NT2/D1 (cell line): ENCODE measurements around the gene SRPRA.
"Not testable (repeated sequence)": the region's sequence is repeated elsewhere in the genome, so short reads cannot be mapped to it uniquely, and the experiment has no call there.

Source experiments
- DNase-seq: peaks from one replicate; pipeline ENCODE4 v3.0.0-alpha.2; 2011; ENCODE audit warnings: low read depth, low spot score
- H3K27me3 ChIP-seq: 2 replicates; pipeline ENCODE4 v1.6.0; 2011; ENCODE audit warnings: mild to moderate bottlenecking; ENCODE audit not compliant: insufficient read length, insufficient read depth
- H3K36me3 ChIP-seq: 2 replicates; pipeline ENCODE4 v1.6.1; 2011; ENCODE audit warnings: mild to moderate bottlenecking, low read length, mixed read lengths; ENCODE audit not compliant: insufficient read depth, insufficient read length
- H3K4me1 ChIP-seq: 2 replicates; pipeline ENCODE4 v1.5.1; 2011; ENCODE audit not compliant: insufficient read depth, insufficient read length
- H3K4me3 ChIP-seq: 2 replicates; pipeline ENCODE4 v1.5.1; 2011; ENCODE audit warnings: low read depth; ENCODE audit not compliant: insufficient read length
- H3K9ac ChIP-seq: 2 replicates; pipeline ENCODE4 v1.6.0; 2011; ENCODE audit warnings: low read depth; ENCODE audit not compliant: insufficient read length
- H3K9me3 ChIP-seq: 2 replicates; pipeline ENCODE4 v1.5.1; 2011; ENCODE audit warnings: mild to moderate bottlenecking, low read length; ENCODE audit not compliant: insufficient read depth
- SUZ12 ChIP-seq: IDR thresholded peaks from 2 replicates; pipeline ENCODE4 v1.6.1; 2011; ENCODE audit not compliant: insufficient read length, insufficient read depth; ENCODE audit errors: extremely low read depth
- YY1 ChIP-seq: IDR thresholded peaks from 2 replicates; pipeline ENCODE4 v1.6.1; 2011; ENCODE audit not compliant: insufficient read length, insufficient read depth
- ZNF274 ChIP-seq: IDR thresholded peaks from 2 replicates; pipeline ENCODE4 v1.6.1; 2011; ENCODE audit warnings: mild to moderate bottlenecking, low read depth, low read length

Gene SRPRA

DNA sequence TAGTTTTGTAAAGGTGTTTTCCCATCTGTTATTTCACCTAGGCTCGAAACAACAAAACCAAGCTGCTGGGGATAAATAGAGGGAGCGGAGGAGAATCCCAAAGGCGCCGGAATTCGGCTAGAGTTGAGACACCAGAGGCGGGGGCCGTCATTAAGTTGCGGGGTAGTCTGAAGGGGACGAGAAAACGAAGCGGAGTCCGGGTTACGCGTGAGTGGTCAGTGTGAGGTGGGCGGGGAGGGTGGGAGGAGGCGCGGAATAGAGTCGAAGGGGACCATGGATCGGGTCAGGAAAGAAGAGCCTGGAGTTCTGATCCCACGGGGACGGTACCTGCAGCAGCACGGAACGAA, 361 bp downstream of the SRPRA start:
- no peak for TF ChIP-seq YY1
- TF ChIP-seq SUZ12: no peak
- no peak for TF ChIP-seq ZNF274
- Histone ChIP-seq H3K36me3 (peaks cover 65% of the 10 kb centered on the region), H3K9me3 (no peaks in the 10 kb centered on the region), H3K27me3 (no peaks in the 10 kb centered on the region), H3K4me3 (peak overlapping the region; percentile 94), H3K9ac (peak overlapping the region; percentile 97), H3K4me1 (no peaks in the 10 kb centered on the region)
- DNase-seq: no peak

DNA sequence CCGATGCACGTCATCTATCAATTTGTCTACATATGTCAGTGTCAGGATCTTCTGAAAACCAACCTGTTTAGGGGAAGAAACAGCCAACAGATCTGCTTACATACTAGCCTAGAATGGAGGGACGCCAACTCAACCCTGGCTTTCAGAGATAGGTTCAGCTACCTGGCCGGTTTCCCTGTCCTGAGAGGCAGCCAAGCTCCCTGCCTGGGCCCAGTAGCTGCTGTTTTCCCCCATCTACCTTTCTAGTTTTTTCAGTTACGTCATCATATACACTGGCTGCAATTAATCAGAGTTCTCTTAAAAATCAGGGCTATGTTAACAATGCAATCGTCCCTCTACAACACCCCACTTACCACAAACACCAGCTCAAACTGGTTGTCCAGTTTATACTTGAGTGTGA, 1.0 kb downstream of the SRPRA start:
- TF ChIP-seq ZNF274 (no peak), SUZ12 (no peak), YY1 (no peak)
- H3K4me3 ChIP-seq: peak overlapping the region; percentile 94
- DNase-seq: no peak
- no peaks in the 10 kb centered on the region for H3K4me1 ChIP-seq
- no peaks in the 10 kb centered on the region for H3K27me3 ChIP-seq
- peaks cover 65% of the 10 kb centered on the region for H3K36me3 ChIP-seq
- peak overlapping the region; percentile 97 for H3K9ac ChIP-seq
- H3K9me3 ChIP-seq: no peaks in the 10 kb centered on the region

DNA sequence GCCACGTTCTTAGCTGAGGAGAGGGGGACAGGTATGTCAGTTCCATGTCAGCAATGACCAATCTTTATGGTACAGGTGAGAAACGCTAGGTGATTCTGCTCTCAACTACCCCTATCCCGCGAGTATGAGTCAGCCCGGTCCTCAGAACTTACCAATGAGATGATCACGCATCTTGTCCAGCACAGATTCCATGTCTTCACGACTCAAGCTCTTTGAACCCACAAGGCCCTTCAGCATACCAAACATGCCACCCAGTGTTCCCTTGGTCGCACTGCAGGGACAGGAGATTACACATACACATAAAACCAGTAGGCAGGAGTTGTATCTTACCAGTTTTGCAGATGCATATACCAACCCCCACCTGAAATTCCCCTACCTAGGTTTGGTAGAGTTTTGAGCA, 2.9 kb downstream of the SRPRA start:
- no peak overlapping the region for H3K4me3 ChIP-seq
- no peaks in the 10 kb centered on the region for H3K27me3 ChIP-seq
- H3K9ac ChIP-seq: no peak overlapping the region
- TF ChIP-seq YY1 (no peak), SUZ12 (no peak), ZNF274 (no peak)
- no peak for DNase-seq
- H3K9me3 ChIP-seq: no peaks in the 10 kb centered on the region
- peaks cover 68% of the 10 kb centered on the region for H3K36me3 ChIP-seq
- H3K4me1 ChIP-seq: no peaks in the 10 kb centered on the region

DNA sequence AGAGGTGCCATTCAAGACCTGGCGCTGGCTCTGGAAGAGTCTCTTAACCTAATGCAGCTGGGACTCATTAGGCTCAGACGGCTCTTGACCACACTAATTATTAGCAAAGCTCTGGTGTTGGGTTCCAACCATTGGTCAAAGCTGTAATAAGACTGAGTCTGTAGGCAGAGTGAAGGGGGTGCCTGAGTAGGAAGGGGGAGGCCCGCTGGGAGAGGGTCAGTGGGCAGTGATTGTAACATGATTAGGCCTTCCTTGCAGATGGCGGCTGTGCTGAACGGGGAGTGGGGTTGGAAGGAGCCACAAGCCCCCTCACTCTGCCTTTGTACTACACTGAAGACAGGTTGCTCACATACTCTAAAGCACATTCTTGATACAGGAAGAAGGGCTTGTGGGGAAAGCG, 5.2 kb downstream of the SRPRA start:
- no peaks in the 10 kb centered on the region for H3K9me3 ChIP-seq
- DNase-seq: no peak
- no peak for TF ChIP-seq SUZ12
- TF ChIP-seq YY1: no peak
- no peak for TF ChIP-seq ZNF274
- H3K9ac ChIP-seq: no peak overlapping the region
- no peak overlapping the region for H3K4me3 ChIP-seq
- H3K36me3 ChIP-seq: peaks cover 69% of the 10 kb centered on the region
- no peaks in the 10 kb centered on the region for H3K27me3 ChIP-seq
- no peaks in the 10 kb centered on the region for H3K4me1 ChIP-seq

DNA sequence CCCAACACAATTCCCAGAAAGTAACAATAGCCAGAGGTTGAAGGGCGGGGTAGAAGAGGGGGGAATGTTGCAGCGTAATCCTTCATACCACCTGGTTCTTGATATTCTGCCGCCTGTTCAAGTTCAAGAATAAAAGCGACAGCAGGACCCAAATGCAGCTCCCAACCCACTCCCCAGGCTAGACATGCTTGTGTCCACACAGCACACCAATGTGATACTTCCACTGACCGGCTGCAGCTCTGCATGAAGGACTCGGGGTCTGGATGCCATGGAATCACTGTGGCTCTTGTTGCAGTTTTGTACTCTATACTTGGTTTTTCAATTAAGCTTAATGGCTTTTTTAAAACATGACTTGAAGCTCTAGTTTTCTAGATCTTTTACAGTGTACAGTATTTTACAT, 6.5 kb downstream of the SRPRA start:
- Histone ChIP-seq H3K9me3 (no peaks in the 10 kb centered on the region), H3K27me3 (no peaks in the 10 kb centered on the region), H3K4me3 (no peak overlapping the region), H3K9ac (no peak overlapping the region), H3K4me1 (no peaks in the 10 kb centered on the region), H3K36me3 (peaks cover 68% of the 10 kb centered on the region)
- DNase-seq: no peak
- TF ChIP-seq SUZ12 (no peak), YY1 (no peak), ZNF274 (no peak)

DNA sequence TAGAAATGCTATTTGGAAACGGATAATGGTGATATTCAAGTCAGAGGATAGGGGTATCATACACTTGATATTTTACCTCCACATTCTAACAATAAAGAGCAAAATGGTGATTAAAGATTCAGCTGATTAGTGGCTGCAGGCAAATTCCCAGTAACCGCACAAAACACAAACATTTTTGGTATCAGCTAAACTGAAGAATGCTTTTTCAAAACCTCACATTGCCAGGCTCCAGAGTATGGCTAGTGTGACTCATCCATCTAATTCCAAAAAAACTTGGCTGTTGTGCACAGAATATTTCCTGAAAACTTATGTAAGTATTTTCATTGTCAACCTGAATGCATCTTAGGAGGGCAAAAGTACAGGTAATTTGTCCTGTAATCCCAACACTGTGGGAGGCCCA, 10.9 kb downstream of the SRPRA start:
- Histone ChIP-seq H3K4me1 (no peaks in the 10 kb centered on the region), H3K4me3 (no peak overlapping the region), H3K9ac (no peak overlapping the region), H3K27me3 (no peaks in the 10 kb centered on the region), H3K9me3 (no peaks in the 10 kb centered on the region), H3K36me3 (peaks cover 60% of the 10 kb centered on the region)
- TF ChIP-seq ZNF274: no peak
- TF ChIP-seq SUZ12: no peak
- TF ChIP-seq YY1: no peak
- DNase-seq: no peak

DNA sequence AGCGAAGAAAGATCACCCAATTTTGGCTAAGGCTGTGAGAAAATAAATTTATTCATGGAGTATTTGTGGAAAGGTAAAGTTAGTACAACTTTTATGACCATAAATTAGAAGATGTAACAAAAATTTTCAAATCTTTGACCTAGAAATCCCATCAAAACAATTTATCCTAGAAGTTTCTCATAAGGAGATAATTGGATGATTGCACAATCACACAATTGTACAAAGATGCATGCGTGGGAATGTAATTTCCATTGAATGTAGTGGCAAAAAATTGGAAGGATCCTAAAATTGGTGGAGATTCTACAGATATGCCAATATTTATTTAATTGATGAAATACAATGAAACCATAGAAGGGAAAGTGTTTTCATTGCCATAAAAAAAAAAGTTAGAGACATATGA, 11.6 kb downstream of the SRPRA start:
- TF ChIP-seq SUZ12: no peak
- TF ChIP-seq ZNF274: no peak
- TF ChIP-seq YY1: no peak
- Histone ChIP-seq H3K9ac (no peak overlapping the region), H3K4me1 (no peaks in the 10 kb centered on the region), H3K9me3 (no peaks in the 10 kb centered on the region), H3K4me3 (no peak overlapping the region), H3K27me3 (no peaks in the 10 kb centered on the region), H3K36me3 (peaks cover 58% of the 10 kb centered on the region)
- DNase-seq: no peak

DNA sequence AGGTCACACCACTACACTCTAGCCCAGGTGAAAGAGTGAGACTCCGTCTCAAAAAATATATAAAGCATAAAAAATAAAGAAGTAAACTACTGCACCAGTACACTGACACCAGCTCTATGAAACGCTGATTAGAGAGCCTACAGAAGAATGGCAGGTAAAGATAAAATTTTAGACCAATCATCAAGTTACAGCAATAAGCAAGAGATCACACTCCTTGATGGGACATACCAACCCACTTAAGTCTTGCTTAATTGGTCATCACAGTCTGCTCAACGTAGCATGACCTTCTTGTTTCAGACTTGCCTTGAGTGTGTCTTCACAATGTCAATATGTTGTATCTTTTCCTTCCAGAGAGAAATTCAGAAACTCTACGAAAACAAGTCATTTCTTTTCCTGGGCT, 12.5 kb downstream of the SRPRA start:
- Histone ChIP-seq H3K27me3 (no peaks in the 10 kb centered on the region), H3K9ac (no peak overlapping the region), H3K4me1 (no peaks in the 10 kb centered on the region), H3K4me3 (no peak overlapping the region), H3K9me3 (no peaks in the 10 kb centered on the region), H3K36me3 (peaks cover 56% of the 10 kb centered on the region)
- TF ChIP-seq YY1: no peak
- DNase-seq: no peak

DNA sequence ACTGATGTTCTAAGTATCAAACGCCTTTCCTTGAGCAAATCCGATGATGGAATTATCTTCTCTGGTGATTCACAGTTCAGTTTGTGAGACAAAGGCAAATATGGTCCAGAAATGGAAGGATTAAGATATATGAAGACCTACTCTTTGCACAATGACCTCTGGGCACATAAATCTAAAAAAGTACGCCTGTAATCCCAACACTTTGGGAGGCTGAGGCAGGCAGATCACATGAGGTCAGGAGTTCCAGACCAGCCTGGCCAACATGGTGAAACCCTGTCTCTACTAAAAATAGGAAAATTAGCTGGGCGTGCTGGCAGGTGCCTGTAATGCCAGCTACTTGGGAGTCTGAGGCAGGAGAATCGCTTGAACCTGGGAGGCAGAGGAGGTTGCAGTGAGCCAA, 13.2 kb downstream of the SRPRA start:
- peaks cover 57% of the 10 kb centered on the region for H3K36me3 ChIP-seq
- not testable (repeated sequence) for DNase-seq, H3K4me1 ChIP-seq

More for the DNA sequence above, 13.2 kb downstream of the SRPRA start:
- not testable (repeated sequence) for H3K4me3 ChIP-seq, H3K9me3 ChIP-seq, H3K27me3 ChIP-seq, H3K9ac ChIP-seq
